Right atrium auricular region (tissue), 2 donors: ENCODE data around the gene VAV1. TPM values are rescaled to one million over a fixed set of nuclear protein-coding genes. Genes with fewer than 3 reads are reported as not detected.

ENCODE experiments used
- DNase-seq: peaks from one replicate; pipeline ENCODE4 v3.0.0-alpha.2; 2019; ENCODE audit warnings: low spot score
- H3K27ac ChIP-seq, 2 donors: fragments of 200-600 bp; sonication (generic); 1 replicate in 1 of 2; 2 replicates in 1 of 2; pipeline ENCODE4 v1.5.1; 2016 to 2019
- H3K27me3 ChIP-seq, 2 donors: fragments of 200-600 bp; sonication (generic); one replicate each; pipeline versions ENCODE4 v1.5.1 to v1.6.0; 2017 to 2019
- H3K36me3 ChIP-seq: fragments of 200-600 bp; sonication (generic); one replicate; pipeline ENCODE4 v1.5.1; 2016
- H3K4me1 ChIP-seq, 2 donors: fragments of 200-600 bp; sonication (generic); one replicate each; pipeline versions ENCODE4 v1.5.1 to v1.6.0; 2017 to 2019
- H3K4me3 ChIP-seq, 2 donors: fragments of 200-600 bp; sonication (generic); 1 replicate in 1 of 2; 2 replicates in 1 of 2; pipeline ENCODE4 v1.5.1; 2017 to 2019; ENCODE audit warnings: mild to moderate bottlenecking in 1 of 2, moderate library complexity in 1 of 2
- H3K9me3 ChIP-seq, 2 donors: fragments of 200-600 bp; sonication (generic); one replicate each; pipeline ENCODE4 v1.5.1; 2019
- microRNA-seq, 2 donors: library from miRNA; unstranded; fragments of <30 nt; microRNA quantifications; one replicate each; pipeline ENCODE4, GENCODE V29; 2016 to 2017; ENCODE audit warnings: borderline number of aligned reads in 2 of 2, borderline replicate concordance in 1 of 2
- total RNA-seq, 2 donors: library from RNA; depleted of rRNA; stranded (reverse); fragments of >200 nt; gene quantifications; one replicate each; pipeline ENCODE4 v1.1.0, GENCODE V29; 2016
- TF ChIP-seq, protein P1 (sequence below), 2 donors: fragments of 200-600 bp; sonication (generic); IDR thresholded peaks; one replicate each; pipeline ENCODE4 v1.5.1; 2019; ENCODE audit warnings: antibody characterized with exemption in 2 of 2

Gene VAV1
- total RNA-seq, 2 donors from 2014 or later = 0.52 to 1.4 TPM

DNA sequence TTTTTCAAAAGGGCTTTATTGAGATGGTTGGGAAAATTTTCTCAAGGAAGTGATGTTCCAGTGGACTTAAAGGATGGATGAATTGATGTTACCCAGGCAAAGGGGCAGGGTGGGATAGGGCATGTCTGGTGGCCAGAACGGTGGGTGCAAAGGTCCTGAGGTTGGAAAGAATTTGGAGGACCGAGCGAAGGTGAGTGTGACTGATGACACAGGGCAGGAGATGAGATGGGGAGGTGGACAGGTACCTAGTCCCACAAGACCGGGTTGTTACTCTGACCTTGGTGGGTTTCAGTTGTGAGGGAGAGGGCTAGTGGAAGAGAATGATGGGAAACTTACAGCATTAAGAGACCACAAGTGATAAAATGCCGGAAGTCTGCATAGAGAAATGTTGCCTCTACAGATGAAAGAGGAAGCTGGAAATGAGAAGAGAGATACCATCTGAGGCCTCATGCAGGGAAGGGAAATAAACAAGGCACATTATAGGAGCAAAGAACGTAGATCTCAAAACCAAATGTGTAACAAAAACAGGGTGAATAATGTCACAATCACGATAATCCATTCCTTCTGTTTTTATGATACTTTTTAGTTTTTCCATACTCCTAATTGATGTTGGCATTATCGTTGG is 119.4 kb downstream of the VAV1 start:
- Histone ChIP-seq H3K9me3 (peaks cover 0 to 17% of the 10 kb centered on the region in 2 donors), H3K27me3 (no peaks in the 10 kb centered on the region), H3K4me3 (no peak overlapping the region), H3K36me3 (no peaks in the 10 kb centered on the region), H3K4me1 (no peaks in the 10 kb centered on the region), H3K27ac (no peak overlapping the region)
- TF ChIP-seq, protein P1, sequence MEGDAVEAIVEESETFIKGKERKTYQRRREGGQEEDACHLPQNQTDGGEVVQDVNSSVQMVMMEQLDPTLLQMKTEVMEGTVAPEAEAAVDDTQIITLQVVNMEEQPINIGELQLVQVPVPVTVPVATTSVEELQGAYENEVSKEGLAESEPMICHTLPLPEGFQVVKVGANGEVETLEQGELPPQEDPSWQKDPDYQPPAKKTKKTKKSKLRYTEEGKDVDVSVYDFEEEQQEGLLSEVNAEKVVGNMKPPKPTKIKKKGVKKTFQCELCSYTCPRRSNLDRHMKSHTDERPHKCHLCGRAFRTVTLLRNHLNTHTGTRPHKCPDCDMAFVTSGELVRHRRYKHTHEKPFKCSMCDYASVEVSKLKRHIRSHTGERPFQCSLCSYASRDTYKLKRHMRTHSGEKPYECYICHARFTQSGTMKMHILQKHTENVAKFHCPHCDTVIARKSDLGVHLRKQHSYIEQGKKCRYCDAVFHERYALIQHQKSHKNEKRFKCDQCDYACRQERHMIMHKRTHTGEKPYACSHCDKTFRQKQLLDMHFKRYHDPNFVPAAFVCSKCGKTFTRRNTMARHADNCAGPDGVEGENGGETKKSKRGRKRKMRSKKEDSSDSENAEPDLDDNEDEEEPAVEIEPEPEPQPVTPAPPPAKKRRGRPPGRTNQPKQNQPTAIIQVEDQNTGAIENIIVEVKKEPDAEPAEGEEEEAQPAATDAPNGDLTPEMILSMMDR (IDR thresholded peaks at IDR 0.05) = no peak
- DNase-seq = no peak

- Histone ChIP-seq H3K27ac (no peak overlapping the region), H3K4me3 (no peak overlapping the region), H3K36me3 (no peaks in the 10 kb centered on the region), H3K4me1 (no peaks in the 10 kb centered on the region), H3K9me3 (peaks cover 0 to 14% of the 10 kb centered on the region in 2 donors), H3K27me3 (no peaks in the 10 kb centered on the region)
- DNase-seq = no peak
- TF ChIP-seq, protein P1 (IDR thresholded peaks at IDR 0.05) = no peak
These were observed 121.8 kb downstream of the VAV1 start for GRCh38 chr19:6894313-6894712.

- Histone ChIP-seq H3K27ac (no peak overlapping the region), H3K4me1 (no peaks in the 10 kb centered on the region), H3K4me3 (no peak overlapping the region), H3K27me3 (no peaks in the 10 kb centered on the region), H3K9me3 (peaks cover 12 to 42% of the 10 kb centered on the region in 2 donors), H3K36me3 (no peaks in the 10 kb centered on the region)
- TF ChIP-seq, protein P1 (IDR thresholded peaks at IDR 0.05) = no peak
- DNase-seq = no peak
These were observed 130.9 kb downstream of the VAV1 start for GRCh38 chr19:6903446-6903845.

- Histone ChIP-seq H3K9me3 (peaks cover 7 to 22% of the 10 kb centered on the region in 2 donors), H3K4me3 (no peak overlapping the region), H3K36me3 (no peaks in the 10 kb centered on the region), H3K27ac (no peak overlapping the region), H3K27me3 (no peaks in the 10 kb centered on the region), H3K4me1 (no peaks in the 10 kb centered on the region)
- TF ChIP-seq, protein P1 (IDR thresholded peaks at IDR 0.05) = no peak
- no peak for DNase-seq
These were observed 134.1 kb downstream of the VAV1 start for GRCh38 chr19:6906559-6907060.

Small RNAs within 50 kb of the gene (microRNA-seq; reads per million reads assigned to microRNA genes)
- gene MIR6791 = 0 to 0.71 reads per million in 2 donors

Other genes starting within 250 kb of the VAV1 start
- gene TNFSF9, start 241.7 kb upstream of the VAV1 start, total RNA-seq = under 1 TPM in 1 of 2 donors, not detected in 1; 0.43 TPM
- gene CD70, start 181.6 kb upstream of the VAV1 start, total RNA-seq = not detected
- 1 to 10 TPM in 1 of 2 donors, under 1 TPM in 1; 0.63 to 1.3 TPM for gene TNFSF14, start 102.5 kb upstream of the VAV1 start, total RNA-seq
- gene C3, start 52.1 kb upstream of the VAV1 start, total RNA-seq = 1,000 to 10,000 TPM in 1 of 2 donors, 100 to 1,000 TPM in 1; 419 to 1,709 TPM
- 10 to 100 TPM; 40.3 to 41.3 TPM for gene GPR108, start 35.1 kb upstream of the VAV1 start, total RNA-seq
- 10 to 100 TPM; 39.6 to 65.3 TPM for gene TRIP10, start 33.0 kb upstream of the VAV1 start, total RNA-seq
- not detected for gene SH2D3A, start 5.3 kb upstream of the VAV1 start, total RNA-seq
- not detected for gene ADGRE1, start 114.9 kb downstream of the VAV1 start, total RNA-seq
- gene MBD3L2B, start 248.7 kb downstream of the VAV1 start, total RNA-seq = not detected